HT-29 (cell line): ENCODE data around the gene PI16. TPM values are rescaled to one million over a fixed set of nuclear protein-coding genes. Genes with fewer than 3 reads are reported as not detected.
"Not testable (repeated sequence)": the region's sequence is repeated elsewhere in the genome, so short reads cannot be mapped to it uniquely, and the experiment has no call there.

Experiments
- DNase-seq: peaks from one replicate; pipeline ENCODE4 v3.0.0-alpha.2; 2015; ENCODE audit warnings: low spot score
- total RNA-seq: library from RNA; depleted of rRNA; stranded (reverse); fragments of >200 nt; shearing (Covaris generic); gene quantifications from 2 replicates; pipeline ENCODE4 v1.2.3, GENCODE V29; 2014

Gene PI16
- total RNA-seq, 1 experiment from 2014 or later, result not detected

DNA sequence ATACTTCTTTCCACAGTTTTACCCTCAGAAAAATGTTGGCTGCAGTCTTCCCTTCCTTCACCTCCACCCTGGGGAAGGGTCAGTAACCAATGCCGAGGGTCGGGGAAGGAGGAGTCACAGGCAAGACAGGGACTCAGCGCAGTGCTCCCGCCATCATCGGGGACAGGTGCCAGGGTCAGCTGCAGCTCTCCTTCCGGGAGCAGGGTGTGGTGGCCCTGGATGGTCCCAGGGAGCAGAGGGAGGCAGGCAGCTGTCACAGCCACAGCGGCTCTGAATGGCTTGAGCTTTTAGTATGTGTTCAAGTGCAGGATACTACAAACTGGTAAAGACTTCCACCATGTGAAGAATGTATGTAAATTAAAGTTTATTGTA, 26.0 kb upstream of the PI16 start:
- no peak for DNase-seq

GRCh38 chr6:36929152-36929551, 25.4 kb upstream of the PI16 start:
- no peak for DNase-seq

GRCh38 chr6:36929607-36930006, 24.9 kb upstream of the PI16 start:
- no peak for DNase-seq

DNA sequence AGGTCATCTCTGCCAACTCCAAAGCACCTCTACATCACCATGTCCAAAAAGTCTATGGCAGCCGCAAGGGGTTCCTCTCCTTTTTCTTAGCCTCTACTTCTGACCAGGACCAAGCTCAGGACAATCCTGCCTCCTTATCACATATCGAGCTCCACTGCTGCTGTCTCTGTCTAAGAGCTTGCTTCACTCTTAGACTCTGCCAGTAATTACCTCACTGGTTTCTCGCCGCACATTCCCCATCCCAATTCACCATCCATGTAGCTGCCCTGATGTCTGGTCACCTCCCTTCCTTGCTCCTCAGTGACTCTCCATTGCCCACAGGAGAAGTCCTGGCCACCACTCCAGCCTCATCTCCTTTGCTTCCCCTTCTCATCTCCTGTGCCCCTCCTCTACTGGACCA, 24.1 kb upstream of the PI16 start:
- no peak for DNase-seq

- no peak for DNase-seq
Observed at GRCh38 chr6:36933102-36933501, 21.4 kb upstream of the PI16 start.

GRCh38 chr6:36933519-36933918, 21.0 kb upstream of the PI16 start:
- DNase-seq, result no peak

GRCh38 chr6:36934901-36935300, 19.6 kb upstream of the PI16 start:
- no peak for DNase-seq

DNA sequence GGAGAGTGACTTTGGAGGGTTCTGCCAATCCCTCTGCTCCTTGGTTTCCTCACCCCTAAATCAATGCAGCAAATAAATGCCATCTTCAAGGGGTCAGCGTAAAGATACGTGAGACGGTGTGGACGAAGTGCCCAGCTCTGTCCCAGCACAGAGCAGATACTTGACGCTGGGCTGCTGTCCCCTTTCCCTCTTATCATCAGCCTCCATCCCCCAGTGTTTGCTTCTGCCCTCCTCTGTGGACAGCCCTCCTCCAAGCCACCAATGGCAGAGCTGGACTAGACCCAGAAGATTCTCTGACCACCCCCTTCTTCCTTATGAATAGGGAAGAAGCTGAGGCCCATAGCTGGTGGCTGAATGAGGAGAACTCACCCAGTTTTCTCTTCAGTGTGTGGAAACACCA, 17.7 kb upstream of the PI16 start:
- DNase-seq, result no peak

- no peak for DNase-seq
Observed at GRCh38 chr6:36937896-36938295, 16.6 kb upstream of the PI16 start.

GRCh38 chr6:36938536-36938935, 16.0 kb upstream of the PI16 start:
- no peak for DNase-seq

- DNase-seq, result not testable (repeated sequence)
Observed at GRCh38 chr6:36939005-36939404, 15.5 kb upstream of the PI16 start.

GRCh38 chr6:36940027-36940426, 14.5 kb upstream of the PI16 start:
- no peak for DNase-seq

DNA sequence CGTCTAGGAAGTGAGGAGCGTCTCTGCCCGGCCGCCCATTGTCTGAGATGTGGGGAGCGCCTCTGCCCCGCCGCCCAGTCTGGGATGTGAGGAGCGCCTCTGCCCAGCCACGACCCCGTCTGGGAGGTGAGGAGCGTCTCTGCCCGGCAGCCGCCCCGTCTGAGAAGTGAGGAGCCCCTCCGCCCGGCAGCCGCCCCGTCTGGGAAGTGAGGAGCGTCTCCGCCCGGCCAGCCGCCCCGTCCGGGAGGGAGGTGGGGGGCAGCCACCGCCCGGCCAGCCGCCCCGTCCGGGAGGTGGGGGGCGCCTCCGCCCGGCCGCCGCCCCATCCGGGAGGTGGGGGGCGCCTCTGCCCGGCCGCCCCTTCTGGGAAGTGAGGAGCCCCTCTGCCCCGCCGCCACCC, 13.0 kb upstream of the PI16 start:
- DNase-seq, result not testable (repeated sequence)

DNA sequence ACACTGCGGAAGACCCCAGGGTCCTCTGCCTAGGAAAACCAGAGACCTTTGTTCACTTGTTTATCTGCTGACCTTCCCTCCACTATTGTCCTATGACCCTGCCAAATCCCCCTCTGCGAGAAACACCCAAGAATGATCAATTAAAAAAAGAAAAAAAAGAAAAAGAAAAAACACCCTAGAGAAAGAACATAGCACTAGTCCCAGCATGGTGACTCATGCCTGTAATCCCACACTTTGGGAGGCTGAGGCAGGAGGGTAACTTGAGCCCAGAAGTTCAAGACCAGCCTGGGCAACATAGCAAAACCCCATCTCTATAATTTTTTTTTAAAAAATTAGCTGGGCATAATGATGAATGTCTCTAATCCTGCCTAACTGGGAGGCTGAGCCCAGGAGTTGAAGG, 12.2 kb upstream of the PI16 start:
- not testable (repeated sequence) for DNase-seq

DNA sequence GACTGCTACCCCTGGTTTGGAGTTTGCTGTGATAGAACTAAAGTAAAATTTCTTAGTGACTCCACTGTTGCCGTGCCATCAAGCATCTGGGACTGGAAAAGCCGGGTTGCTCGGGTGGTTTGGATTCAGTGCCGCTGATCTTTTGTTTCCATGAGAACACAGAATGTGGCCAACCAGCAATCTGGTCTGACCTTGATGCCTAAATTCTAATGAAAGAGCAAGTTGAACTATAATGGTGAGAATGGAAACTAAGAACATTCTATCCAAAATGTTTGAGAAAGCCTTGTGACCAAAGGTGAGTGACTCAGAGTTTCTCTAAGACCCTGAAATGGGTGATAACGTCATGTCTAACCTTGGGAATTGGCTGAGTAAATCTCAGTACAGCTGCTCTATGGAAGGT, 9.9 kb upstream of the PI16 start:
- DNase-seq, result no peak

DNA sequence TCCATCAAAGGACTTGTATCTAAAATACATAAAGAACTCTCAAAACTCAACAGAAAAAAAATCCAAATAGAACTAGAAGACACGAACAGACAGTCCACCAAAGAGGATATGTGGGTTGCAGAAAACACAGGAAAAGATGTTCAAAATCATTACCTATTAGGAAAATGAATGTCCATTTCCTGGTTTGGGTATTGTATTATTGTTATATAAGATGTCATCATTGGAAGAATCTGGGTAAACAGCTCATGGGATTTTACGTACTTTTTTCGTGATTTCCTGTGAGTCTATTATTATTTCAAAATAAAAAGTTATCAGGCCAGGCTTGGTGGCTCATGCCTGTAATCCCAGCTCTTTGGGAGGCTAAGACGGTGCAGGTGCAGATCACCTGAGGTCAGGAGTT, 9.2 kb upstream of the PI16 start:
- DNase-seq, result no peak

DNA sequence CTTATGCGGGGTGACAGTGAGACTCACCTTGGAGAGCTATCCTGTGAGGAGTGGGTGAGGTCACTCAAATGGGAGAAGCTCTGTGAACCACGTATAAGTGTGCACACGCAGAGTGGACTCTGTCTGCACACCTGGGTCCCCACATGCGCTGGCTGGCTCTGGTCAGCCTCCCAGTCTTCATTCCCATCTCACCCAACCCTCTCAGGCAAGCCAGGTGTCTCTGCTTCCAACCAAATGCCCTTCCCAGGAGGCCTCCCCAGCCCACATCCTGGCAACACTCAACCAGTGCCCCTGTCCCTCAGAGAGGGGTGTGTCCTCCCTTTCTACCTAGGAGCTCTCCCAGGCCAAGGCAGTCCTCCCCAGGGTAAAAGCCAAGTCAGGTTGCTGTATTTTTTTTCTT, 8.0 kb upstream of the PI16 start:
- no peak for DNase-seq

DNA sequence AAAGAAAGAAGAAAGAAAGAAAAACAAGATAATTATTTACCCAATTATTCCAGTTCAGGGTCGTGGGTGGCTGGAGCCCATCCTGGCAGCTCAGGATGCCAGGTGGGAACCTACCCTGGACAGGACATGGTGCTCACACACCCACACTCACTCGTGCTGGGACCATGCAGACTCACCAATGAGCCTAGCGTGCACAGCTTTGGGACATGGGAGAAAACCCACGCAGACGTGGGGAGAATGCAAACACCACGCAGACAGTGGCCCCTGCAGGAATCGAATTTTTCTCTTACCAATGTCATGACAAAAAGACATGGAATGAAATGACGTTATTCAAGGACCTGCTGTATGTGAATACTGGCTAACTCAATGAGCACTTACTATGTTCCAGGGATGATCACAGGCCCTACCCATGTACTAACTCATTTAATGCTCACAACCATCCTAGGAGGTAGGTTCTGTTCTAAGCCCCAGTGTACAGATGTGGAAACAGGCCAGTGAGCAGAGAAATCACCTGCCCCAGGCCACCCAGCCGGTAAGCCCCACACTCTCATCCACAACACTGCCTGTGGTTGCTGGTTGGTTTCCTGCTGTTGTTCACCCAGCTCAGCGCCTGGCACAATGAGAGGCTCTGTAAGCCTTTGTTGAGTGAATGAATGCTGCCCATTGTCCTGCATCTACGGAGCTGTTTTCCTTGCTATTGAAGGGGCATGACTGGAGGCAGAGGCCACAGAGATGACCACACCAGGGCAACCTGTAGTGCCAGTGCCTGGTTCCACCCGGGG, 6.8 kb upstream of the PI16 start:
- no peak for DNase-seq

GRCh38 chr6:36949076-36949475, 5.5 kb upstream of the PI16 start:
- not testable (repeated sequence) for DNase-seq

- DNase-seq, result no peak
Observed at GRCh38 chr6:36949636-36950035, 4.9 kb upstream of the PI16 start.

GRCh38 chr6:36953931-36954261, 642 bp upstream of the PI16 start:
- DNase-seq, result no peak

DNA sequence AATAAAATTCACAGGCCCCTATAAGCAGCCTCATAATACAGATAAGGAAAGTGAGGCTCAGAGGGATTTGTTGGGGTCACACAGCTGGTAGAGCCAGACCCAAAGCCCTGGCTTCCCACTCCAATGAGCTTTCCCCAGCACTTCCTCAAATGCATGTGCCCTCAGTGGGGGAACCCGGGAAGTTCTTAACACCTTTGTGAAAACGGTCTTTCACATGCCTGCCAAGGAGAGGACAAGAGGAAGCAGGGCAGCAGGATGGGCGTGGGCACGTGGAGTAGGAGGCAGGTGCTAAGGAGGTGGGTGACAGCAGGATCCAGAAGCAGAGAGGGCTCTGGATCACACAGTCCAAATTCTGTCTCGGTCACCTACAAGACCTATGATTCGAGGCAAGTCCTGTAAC, 598 bp downstream of the PI16 start:
- DNase-seq, result no peak

DNA sequence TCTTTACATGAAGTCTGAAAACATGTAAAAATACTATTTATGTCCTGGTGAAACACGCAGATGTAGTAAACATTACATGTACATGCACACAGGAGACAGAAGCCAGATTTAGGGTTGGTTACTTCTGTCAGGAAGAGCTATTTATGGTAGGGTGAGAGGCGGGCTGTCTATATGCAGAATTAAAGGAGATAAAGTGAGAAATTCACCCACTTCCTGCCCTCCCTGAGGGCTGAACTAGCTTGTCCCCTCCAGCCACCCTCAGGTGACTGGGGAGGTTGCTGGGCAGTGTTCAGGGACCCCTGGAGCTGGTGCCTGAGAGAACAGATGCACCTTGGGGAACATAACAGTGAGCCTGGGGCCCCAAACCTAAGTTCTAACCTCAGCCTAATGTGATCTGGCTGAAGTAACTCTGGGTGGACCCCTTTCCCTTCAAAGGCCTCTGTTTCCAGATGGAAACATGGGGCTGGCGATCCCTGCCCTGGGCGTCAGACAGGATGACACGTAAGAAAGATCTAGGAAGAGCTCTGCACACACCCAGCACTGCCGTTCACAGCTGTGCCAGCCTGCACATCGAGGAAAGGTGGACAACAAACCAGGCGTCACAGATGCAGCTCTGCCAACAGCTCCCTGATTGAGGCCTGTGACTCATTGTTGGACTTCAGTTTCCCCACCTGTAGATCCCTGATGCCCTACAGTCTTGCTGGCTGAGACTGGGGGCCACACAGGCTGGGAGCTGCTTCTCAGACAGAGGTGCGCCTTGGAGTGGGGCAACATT, 1.3 kb downstream of the PI16 start:
- DNase-seq, result peak; percentile 21
